BE2C (cell line): ENCODE data around the gene HK1.

ENCODE experiments used
- DNase-seq: peaks from one replicate; pipeline ENCODE4 v3.0.0-alpha.2; 2020
- H3K27me3 ChIP-seq: fragments of 250-450 bp; sonication (Bioruptor Pico); 2 replicates; pipeline ENCODE4 v1.5.1; 2020; ENCODE audit warnings: mild to moderate bottlenecking
- H3K36me3 ChIP-seq: fragments of 250-450 bp; sonication (Bioruptor Pico); 2 replicates; pipeline ENCODE4 v1.5.1; 2020; ENCODE audit warnings: mild to moderate bottlenecking
- H3K4me1 ChIP-seq: fragments of 250-450 bp; sonication (Bioruptor Pico); 2 replicates; pipeline ENCODE4 v1.5.1; 2020
- H3K4me3 ChIP-seq: 2 replicates; pipeline ENCODE4 v1.5.1; 2011; ENCODE audit warnings: low read depth, low read length
- H3K9me3 ChIP-seq: fragments of 250-450 bp; sonication (Bioruptor Pico); 2 replicates; pipeline ENCODE4 v1.5.1; 2020
- TF ChIP-seq, protein P1 (sequence below): IDR thresholded peaks from 2 replicates; pipeline ENCODE4 v1.5.1; 2012; ENCODE audit warnings: mild to moderate bottlenecking, low read depth, low read length

The HK1 gene

DNA sequence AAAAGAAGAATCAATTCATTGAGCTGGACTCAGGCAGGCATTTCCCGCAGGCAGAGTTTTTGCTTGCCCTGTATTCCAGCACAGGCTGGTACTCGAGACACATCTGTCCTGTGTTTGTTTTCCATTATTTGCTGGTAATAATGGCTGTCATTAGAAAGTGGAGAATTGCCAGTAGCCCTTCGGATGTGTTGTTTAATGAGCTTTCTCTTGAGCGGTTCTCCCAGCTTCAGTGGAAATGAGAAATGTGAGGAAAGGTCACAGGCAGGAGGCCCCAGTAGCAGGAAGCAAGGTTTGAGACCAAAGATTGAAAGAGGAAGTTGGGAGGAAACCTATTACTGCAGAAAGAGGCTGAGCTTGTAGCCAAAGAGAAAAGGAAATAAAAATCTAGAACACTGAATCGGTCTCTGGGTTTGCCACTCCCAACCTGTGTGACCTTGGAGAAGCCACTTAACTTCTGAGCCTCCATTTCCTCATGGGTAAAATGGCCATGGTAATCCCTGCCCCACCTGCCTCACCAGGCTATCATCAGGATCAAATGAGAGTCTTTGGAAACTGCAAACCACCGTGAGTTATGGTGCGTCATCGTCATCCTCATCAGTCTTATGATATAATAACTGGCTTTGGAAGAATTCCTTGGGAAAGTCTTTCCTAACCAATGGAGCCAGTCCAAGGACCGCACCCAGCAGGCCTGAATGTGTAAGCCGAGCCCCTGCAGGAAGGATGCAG is 70.7 kb downstream of the HK1 start:
- no peaks in the 10 kb centered on the region for H3K27me3 ChIP-seq
- H3K4me1 ChIP-seq, result peaks cover 6% of the 10 kb centered on the region; the same call in 1 of the 2 replicates
- peaks cover 22% of the 10 kb centered on the region for H3K36me3 ChIP-seq
- no peak for DNase-seq
- no peak overlapping the region for H3K4me3 ChIP-seq
- H3K9me3 ChIP-seq, result no peaks in the 10 kb centered on the region
- TF ChIP-seq, protein P1, sequence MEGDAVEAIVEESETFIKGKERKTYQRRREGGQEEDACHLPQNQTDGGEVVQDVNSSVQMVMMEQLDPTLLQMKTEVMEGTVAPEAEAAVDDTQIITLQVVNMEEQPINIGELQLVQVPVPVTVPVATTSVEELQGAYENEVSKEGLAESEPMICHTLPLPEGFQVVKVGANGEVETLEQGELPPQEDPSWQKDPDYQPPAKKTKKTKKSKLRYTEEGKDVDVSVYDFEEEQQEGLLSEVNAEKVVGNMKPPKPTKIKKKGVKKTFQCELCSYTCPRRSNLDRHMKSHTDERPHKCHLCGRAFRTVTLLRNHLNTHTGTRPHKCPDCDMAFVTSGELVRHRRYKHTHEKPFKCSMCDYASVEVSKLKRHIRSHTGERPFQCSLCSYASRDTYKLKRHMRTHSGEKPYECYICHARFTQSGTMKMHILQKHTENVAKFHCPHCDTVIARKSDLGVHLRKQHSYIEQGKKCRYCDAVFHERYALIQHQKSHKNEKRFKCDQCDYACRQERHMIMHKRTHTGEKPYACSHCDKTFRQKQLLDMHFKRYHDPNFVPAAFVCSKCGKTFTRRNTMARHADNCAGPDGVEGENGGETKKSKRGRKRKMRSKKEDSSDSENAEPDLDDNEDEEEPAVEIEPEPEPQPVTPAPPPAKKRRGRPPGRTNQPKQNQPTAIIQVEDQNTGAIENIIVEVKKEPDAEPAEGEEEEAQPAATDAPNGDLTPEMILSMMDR, result no peak

DNA sequence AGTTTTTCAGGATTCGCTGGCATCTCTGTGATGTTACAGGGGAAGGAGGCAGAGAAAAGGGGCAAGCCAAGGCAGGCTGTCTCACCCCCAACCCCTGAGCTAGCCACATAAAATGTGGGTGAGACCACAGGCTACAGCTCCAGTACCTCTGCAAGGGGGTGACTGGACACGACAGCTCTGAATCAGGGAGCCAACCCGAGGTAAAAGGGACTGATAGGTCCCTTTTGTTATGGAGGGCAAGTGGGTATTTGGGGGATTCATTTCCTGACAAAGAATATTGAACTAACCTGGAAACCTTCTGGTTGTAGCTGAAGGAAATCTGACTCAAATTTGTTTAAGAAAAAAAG is 71.2 kb downstream of the HK1 start:
- H3K36me3 ChIP-seq, result peaks cover 22% of the 10 kb centered on the region
- TF ChIP-seq, protein P1, result no peak
- peaks cover 5% of the 10 kb centered on the region; the same call in 1 of the 2 replicates for H3K4me1 ChIP-seq
- no peak overlapping the region for H3K4me3 ChIP-seq
- no peak for DNase-seq
- no peaks in the 10 kb centered on the region for H3K9me3 ChIP-seq
- no peaks in the 10 kb centered on the region for H3K27me3 ChIP-seq

DNA sequence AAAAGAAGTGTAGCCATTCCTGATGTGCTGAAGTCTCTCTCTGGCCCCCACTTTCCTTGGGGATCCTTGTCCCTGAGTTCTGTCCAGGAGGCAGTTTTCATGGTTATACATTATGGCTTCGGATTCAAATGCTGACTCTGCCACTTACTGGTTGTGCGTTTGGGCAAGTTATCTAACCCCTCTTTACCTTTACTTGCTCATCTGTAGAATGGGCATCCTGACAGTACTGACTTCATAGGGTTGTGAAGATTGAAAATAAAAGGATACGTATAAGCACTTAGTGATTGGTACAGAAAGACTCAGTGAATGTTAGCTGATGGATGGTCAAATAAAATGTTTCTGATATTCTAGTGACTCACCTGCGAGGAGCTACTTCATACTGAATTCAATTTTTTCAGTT is 73.3 kb downstream of the HK1 start:
- no peak overlapping the region for H3K4me3 ChIP-seq
- DNase-seq, result no peak
- TF ChIP-seq, protein P1, result no peak
- peaks cover 18% of the 10 kb centered on the region for H3K36me3 ChIP-seq
- no peaks in the 10 kb centered on the region for H3K9me3 ChIP-seq
- peaks cover 3% of the 10 kb centered on the region; the same call in 1 of the 2 replicates for H3K4me1 ChIP-seq
- no peaks in the 10 kb centered on the region for H3K27me3 ChIP-seq

DNA sequence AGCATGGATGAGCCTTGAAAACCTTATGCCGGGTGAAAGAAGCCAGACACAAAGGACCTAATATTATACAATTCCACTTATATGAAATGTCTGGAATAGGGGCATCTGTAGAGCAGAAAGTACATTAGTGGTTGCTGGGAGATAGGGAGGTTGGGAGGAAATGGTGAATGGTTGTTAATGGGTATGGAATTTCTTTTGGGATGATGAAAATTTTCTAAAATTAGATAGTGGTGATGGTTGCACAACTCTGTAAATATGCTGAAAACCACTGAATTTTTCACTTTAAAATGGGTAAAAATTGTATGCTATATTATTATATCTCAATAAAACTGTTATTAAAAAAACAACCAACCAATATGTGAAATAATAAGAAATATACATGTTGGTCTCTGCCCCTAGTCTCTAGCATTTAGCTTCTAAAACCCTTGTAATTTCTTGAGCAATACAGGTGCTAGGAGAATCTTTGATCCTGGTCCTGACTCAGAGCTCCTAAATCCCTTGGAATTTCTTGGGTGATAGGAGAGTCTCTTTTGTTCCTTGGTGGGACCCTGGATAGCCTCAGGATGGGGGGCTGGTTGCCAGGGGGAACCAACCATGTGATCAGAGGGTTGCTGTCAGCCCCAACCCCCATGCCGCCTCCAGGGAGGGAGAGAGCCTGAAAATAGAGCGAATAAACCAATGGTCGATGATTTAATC is 74.4 kb downstream of the HK1 start:
- H3K36me3 ChIP-seq, result peaks cover 18% of the 10 kb centered on the region
- TF ChIP-seq, protein P1, result no peak
- H3K4me1 ChIP-seq, result peaks cover 3% of the 10 kb centered on the region
- no peak overlapping the region for H3K4me3 ChIP-seq
- DNase-seq, result no peak
- no peaks in the 10 kb centered on the region for H3K27me3 ChIP-seq
- H3K9me3 ChIP-seq, result no peaks in the 10 kb centered on the region

DNA sequence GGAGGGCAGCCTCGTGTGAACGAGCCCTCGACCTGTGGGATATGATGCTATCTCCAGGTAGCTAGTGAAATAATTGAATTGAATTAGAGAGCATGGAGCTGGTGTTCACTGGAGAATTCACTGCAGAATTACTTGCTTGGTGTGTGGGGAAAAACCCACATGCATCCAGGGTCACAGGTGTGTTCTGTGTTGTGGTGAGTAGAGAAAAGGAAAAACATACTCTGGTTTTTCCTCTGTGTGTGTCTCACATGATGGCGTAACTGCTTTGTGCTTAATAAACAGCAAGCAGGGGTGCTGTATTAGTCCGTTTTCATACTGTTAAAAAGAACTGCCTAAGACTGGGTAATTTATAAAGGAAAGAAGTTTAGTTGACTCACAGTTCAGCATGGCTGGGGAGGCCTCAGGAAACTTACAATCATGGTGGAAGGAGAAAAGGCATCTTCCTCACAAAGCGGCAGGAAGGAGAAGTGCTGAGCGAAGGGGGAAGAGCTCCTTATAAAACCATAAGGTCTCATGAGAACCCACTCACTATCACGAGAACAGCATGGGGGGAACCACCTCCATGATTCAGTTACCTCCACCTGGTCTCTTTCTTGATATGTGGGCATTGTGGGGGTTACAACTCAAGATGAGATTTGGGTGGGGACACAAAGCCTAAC is 75.8 kb downstream of the HK1 start:
- Histone ChIP-seq H3K4me3 (no peak overlapping the region), H3K27me3 (no peaks in the 10 kb centered on the region), H3K36me3 (peaks cover 21% of the 10 kb centered on the region), H3K9me3 (no peaks in the 10 kb centered on the region), H3K4me1 (peaks cover 8% of the 10 kb centered on the region)
- TF ChIP-seq, protein P1, result no peak
- no peak for DNase-seq
